Cardiac septum (tissue), 1 donor: Measurements from ENCODE around the gene PDGFA. TPM values are rescaled to one million over a fixed set of nuclear protein-coding genes. Genes with fewer than 3 reads are reported as not detected.

Source experiments
- DNase-seq: peaks from one replicate; pipeline ENCODE4 v3.0.0-alpha.2; 2020; ENCODE audit warnings: low spot score
- intact Hi-C: fragments of 100-400 bp; cut with DNase I; formaldehyde crosslinking; loops from one replicate; pipeline ENCODE4 v1.14.0; 2022
- total RNA-seq: library from RNA; stranded (reverse); fragmentation: NEBNext Ultra II Directional; extraction: Animal tissue kit (Norgen Biotek cat#: 25700); gene quantifications from one replicate; pipeline ENCODE4 v1.2.1, GENCODE V29; 2021
- donor health status: DM: no; HTN: no; CAD: no.

Gene PDGFA
- total RNA-seq, 1 donor from 2014 or later: 38.9 TPM

DNA sequence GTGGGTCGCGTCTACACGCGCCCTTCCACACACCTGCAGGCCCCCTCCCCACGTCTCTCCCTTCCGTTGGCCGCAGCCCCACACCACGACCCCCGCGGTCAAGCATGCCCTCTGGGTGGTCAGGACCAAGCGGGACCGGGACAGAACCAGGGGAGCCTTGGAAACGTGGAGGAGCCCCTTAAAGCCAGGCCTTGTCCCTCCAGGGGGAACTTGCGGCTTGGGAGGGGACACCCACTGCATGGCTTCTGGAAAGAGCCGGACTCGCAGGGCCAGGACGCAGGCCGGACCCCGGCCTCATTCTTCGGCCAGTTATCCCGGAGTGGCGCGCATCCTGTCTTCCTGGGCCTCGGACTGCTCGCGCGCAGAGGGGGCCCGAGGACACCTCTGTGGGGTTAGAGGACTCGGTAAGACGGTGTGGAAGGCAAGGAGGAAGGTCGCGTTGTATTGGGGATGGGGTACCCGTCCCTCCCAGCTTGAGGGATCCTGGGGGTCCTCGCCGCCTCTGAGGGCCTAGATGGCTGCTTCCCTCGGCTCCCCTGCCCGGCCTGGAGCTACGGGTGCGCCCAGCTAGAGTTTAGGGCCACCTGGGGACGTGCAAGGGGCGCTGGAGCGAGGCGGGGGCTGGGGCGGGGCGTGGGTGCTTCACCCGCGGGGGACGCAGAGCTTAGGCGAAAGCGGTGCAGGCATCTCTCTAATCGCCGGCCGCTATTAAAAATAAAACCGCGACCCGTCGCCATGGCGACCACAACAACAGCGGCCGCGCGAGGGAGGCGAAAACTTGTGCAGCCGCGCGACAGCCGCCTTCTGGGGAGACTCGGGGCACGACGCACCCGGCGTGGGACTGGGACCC, 1.8 kb upstream of the PDGFA start:
- intact Hi-C loops: loop anchor here (2.0 to 5.0 kb wide), 5 partner anchors 15 to 251 kb away; no protein-coding TSS in a partner anchor
- no peak for DNase-seq

DNA sequence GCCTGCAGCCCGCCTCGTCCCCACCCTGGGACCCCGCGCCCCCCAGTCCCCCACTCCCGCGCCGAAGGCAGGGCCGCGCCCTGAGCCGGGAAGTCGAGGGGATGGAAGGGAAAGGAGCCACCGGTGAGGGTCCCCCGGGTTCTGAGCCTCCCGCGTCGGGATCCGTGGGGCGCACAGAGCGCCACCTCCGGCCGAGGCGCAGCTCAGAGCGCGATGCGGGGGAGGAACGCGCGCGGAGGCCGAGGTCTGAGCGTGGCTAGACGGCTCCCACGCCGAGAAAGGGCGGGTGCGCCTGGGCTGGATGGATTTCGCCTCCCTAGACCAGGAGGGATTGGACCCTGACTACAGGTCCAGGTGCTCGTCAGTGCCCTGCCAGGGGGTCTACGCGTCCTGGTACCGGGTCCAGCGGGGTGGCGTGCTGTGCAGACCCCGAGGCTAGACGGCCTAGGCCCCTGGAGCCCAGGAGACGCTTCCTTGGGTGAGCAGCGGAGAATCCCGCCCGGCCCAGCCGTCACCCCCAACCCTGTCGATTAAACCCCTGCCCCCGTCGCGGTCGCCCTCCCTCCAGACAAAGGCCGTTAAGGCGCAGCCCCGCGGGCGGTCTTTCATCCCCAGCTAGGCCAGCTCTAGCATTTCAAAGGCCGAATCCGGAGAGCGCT, 986 bp upstream of the PDGFA start:
- intact Hi-C loops: loop anchor here (5.0 kb wide), 3 partner anchors 47 to 252 kb away; no protein-coding TSS in a partner anchor
- no peak for DNase-seq

DNA sequence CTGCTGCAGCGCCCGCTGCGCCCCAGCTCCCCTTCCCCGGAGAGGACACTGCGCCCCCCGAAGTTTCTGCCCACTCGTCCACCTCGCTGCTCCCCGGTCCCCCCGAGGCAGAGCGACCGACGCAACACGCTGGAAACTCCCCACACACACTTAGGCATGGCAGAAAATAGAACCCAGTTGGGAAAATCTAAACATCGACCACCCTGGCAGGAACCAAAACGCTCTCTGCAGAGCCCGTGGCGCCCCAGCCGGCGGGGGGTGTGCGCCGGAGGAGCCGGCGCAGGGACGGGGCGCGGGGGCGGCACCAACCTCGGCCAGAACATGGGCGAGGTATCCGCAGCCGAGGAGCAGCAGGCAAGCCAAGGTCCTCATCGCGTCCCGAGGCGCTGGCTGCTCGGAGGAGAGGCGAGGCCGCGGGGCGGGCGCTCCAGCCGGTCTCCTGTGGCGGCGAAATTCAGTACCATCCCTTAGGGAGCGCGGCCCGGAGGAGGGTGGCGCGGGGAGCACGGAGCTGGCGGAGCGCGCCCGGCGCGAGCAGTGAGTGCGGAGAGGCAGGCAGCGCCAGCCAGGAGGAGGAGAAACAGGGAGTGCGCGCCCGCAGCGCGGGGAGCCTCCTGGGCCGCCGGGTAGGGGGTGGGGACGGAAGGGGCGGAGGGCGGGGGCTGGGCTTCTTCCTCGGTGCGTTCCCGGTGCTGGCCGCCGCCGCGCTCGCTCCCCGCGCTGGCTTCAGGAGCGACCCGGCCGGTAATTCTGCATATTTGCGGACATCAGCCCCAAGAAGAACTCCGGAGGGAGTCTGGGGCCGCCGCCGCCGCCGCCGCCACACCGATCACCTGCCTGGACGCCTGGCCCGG, 789 bp downstream of the PDGFA start:
- intact Hi-C loops: no loop called here
- DNase-seq: peak; percentile 89

DNA sequence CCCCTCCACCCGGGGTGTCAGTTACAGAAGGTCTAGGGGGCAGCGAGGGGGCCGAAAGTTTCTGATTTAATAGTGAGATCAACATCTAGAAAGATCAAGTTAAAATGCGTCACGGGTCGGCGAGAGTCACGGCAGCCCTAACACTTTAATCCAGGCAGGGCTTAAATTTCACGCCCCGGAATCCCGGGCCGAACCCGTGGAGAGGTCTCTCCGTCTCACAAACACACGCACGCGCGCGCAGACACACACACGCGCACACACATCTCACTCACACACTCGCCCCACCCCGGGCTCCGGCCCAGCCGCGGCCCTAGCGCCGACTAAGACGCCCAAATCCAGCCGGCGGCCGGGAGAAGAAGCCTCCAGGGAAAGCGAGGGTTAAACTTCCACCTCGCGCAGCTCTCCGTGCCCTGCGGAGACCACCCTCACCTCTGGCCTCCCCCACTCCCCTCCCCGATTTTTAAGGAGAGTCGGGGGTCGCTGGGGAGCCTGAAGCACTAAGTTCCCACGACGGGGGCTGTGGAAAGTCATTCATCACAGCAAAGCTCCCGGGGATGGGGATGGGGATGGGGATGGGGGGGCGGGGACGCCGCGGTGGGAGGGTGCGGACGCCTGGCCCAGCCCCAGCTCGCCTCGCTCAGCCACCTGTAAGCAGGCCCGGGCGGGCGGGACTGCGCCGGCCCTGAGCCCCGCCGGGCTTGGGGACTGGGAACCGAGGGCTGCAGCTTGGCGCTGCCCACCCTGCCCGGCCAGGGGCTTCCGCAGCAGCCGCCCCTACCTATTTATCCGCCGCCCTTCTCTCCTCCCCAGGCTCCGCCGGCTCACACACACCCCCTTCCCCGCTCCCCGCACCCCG, 1.6 kb downstream of the PDGFA start:
- intact Hi-C loops: no loop called here

DNA sequence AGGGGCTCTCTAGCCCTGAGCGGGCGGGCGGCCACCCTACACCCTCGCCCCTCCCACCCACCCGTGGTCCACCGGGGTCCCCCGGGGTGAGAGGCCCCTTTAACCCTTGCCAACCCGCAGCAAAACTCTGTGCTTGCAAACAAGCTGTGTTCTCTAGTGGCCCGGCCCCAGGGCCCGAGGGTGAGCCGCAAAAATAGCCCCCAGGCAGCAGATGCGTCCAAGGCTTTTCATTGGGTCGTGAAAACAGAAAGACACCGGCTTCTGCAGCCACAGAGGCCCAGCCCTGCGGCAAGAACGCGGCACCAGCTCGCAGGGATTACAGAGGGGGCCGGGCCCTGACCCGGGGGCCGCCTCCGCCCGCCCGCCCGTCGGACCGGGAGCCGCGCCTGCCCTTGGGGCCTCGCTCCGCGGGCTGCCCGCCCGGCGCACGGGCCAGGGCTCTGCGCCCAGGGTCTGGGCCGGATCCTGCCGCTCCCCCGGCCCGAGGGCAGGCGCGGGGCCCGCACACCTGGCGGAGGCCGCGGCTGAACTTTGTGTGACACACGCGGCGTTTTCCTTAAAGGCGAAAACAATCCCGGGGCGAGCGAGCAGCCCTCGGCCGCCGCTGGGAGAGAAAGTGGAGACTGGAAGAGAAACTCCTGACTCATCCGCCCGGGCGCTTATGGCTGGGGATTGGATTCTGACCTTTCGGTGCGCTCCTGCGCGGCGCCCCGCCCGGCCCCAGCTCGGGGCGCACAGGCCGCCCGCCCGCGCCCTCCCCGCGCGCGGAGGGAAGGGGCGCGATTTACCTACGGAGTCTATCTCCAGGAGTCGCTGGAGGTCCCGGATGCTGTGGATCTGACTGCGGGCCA, 2.8 kb downstream of the PDGFA start:
- intact Hi-C loops: no loop called here
- no peak for DNase-seq

More for the DNA sequence above, 1.6 kb downstream of the PDGFA start:
- DNase-seq: no peak

DNA sequence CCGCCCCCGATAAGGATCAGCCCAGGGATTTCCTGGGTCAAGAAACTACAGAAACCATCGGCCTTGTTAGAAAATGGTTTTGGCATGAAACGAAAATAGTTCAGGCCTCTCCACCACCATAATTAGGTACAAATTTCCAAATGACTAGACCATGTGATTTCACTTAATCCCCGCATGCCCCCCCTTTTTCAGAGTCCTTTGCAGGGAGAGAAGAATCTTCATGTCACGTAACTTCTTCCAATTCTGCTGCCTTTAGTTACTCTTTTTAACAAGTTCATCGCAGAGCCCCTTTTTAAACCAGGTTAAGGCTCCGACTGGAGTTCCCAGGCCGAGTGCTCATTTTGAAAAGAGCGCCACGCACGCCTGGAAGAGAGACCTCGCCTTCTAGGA, 3.4 kb downstream of the PDGFA start:
- DNase-seq: no peak
- intact Hi-C loops: no loop called here

DNA sequence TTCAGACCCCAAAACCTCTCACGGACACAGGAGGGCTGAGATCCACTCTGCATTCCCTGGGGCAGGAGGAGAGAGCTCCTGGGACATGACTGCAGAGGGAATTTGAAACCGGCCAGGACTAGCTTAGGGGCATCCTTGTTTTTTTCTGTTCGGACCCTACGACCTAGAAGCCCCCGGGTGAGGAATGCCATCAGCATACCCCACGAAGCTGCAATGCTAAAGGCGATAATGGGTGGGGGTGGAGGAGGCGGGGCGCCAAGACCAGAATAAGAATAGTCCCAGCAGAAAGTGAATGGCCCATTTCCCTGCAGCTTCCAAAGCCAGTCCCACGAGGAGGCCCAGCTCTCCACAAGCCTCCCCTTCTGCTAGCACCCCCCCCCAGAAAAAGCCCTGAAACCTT, 4.0 kb downstream of the PDGFA start:
- DNase-seq: no peak
- intact Hi-C loops: loop anchor here (2.0 kb wide), 1 partner anchor 183 kb away; no protein-coding TSS in a partner anchor

DNA sequence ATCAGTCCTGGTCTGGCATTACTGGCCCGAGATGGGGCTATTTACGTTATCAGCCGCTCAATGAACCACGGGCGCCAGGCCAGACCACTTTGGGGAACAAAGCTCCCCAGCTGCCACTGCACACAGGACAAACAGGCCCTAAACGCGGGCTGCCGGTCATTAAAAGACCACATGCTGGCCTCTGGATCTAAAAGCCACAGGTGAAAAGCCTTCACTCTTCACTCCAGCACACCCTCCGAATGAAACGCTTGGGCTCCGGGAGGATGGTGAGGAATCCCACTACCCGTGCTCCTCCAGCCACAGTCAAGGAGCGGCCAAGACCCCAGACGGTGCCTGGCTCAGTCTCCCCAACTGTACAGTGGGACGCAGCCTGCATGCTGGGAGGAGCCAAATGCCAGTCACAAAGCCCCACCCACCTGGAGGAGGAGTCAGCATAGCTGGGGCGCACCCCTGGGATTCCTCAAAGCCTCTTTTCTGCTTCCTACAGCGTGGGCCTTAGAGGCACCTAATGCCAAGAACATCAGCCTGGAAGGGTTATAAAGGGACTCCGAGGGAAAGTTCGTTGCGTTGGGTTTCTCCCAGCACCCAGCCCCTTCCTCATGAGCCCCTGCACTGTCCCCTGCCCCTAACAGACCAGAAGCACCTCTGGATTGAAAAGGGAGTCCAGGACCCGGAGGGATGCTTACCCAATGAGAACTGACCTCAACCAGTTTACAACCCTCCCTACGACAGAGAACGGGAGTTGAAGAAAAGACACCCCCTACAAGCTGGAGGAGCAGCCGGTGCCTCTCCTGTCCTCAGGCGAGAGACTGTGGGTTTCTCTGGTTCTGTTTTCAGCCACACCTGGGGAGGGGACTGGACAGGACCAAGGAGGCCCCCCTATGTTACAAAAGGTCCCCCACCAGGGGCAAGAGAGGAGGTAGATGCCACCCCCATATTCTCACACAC, 4.7 kb downstream of the PDGFA start:
- intact Hi-C loops: loop anchor here (2.0 kb wide), 1 partner anchor 182 kb away; no protein-coding TSS in a partner anchor
- DNase-seq: no peak

DNA sequence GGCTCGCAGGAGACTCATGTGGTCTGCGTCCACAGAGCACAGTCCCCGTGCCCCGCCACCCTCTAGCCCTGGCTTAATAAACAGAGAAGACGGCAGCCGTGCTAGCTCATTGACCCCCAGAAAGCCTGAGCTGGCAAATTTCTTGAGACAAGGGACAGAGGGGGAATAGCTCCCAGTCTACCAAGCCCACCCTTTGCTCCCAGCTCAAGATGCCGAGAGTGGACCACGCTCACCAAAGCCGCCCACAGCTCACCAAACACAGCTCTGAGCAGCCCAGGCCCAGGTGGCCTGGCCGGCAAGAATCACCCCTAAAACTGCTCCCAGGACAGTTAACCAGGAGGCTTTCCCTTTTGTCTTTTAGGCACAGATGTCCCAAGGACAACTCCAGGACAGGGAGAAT, 5.4 kb downstream of the PDGFA start:
- DNase-seq: no peak
- intact Hi-C loops: loop anchor here (2.0 kb wide), 1 partner anchor 181 kb away; no protein-coding TSS in a partner anchor

DNA sequence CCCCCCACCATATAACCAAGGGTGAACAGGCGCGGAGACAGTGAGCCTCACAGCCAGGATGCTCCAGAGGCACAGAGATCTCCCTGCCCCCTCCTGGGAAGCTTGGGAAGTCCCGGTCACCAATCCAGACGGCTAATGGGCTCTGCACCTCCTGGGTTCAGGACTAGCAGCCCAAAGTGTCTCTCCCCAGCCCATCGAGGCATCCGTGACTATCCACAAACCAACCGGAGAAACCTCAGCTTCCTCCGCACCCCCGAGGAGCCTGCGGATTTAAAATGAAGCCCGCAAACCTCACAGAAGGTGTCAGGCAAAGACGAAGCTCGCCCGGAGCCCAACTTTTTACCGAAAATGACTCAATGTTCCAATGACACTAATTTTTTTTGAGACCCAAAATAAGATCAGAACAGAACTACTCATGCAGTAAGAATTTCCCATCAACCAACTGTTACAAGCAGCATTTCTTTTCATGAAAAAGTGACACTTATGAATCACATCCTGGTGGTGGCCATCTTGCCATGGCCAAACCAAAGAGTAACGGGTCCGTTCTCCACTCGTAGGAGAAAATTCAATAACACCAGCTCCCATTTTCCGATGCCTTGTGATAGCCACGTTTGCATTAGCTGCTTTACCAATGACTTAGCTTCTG, 6.0 kb downstream of the PDGFA start:
- intact Hi-C loops: loop anchor here (2.0 kb wide), 1 partner anchor 181 kb away; no protein-coding TSS in a partner anchor
- no peak for DNase-seq

DNA sequence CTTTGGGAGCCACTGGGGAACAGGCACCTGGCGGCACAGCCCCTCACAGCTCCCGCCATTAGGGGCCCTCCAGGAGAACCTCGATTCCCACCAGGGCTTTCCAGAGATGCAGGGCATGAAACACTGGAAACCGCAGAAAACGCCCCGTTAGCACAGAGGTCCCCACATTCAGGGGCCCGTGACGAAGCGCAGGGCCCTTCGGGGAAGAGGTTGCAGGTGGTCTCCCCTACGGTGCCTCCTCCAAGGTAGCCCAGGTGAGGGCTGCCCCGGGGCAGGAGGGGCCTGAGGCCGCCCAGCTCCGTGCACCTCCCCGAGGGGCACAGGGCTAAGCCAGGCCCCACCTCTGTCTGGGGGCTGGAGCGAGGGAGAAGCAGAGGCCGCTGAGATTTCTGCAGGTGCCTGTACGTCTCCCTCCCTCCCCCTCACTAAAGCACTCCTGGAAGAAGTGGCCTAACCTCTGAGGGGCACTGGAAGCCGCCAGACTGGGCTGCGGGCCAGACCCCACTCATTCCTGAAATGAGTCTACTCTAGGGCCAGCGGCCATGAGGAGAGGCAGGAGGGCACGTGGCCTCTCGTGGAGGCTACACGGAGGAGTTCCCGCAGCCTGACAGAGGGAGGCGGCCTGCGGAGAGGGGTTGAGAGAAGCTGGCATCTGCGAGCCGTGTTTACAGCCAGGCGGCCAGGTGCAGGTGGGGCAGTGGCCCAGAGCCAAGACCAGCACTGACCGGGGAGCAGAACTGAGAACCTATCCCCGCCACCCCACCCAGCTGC, 6.9 kb downstream of the PDGFA start:
- no peak for DNase-seq
- intact Hi-C loops: no loop called here

DNA sequence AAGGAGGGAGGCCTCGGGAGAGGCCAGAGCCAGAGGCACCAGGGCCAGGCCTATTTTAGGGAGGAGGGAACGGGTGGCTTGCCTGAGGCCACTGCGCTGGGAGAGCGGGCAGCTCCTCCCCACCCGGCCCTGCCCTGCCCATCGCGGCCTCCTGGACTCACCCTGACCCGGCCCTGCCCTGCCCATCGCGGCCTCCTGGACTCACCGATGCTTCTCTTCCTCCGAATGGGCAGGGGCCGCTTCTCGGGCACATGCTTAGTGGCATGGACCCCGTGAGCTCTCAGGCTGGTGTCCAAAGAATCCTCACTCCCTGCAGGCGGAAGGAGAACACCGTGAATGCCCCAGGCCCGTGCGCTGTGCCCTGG, 7.5 kb downstream of the PDGFA start:
- intact Hi-C loops: no loop called here
- no peak for DNase-seq

DNA sequence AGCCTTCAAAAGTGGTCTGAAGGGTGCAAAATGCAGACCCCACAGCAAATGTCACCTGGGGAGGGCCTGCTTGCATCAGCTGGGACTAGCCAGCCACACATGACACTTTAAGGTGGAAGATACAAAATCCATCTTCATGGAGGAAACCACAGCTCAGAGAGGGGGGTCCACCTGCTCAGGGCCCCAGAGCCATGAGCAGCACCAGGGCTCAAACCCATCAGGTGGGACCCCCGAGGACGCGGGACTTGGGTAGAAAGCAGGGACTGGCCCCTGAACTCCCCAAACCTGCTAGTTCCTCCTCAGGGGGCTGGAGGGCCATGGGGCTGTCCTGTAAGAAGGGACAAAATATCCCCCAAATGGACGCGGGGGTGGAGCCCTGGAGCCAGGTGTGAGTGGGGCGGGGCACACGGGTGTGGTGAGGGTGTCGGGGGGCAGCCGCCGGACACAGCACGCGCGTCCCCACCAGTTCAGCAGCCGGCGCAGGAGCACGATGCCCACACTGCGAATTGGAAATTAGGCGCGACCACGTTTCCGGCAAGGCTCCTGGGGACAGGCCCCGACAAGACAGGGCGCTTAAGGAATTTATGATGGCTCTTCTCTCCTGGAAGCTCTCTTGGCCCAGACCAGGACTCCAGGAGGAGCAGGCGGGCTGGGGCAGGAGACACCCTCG, 8.0 kb downstream of the PDGFA start:
- intact Hi-C loops: no loop called here
- no peak for DNase-seq

DNA sequence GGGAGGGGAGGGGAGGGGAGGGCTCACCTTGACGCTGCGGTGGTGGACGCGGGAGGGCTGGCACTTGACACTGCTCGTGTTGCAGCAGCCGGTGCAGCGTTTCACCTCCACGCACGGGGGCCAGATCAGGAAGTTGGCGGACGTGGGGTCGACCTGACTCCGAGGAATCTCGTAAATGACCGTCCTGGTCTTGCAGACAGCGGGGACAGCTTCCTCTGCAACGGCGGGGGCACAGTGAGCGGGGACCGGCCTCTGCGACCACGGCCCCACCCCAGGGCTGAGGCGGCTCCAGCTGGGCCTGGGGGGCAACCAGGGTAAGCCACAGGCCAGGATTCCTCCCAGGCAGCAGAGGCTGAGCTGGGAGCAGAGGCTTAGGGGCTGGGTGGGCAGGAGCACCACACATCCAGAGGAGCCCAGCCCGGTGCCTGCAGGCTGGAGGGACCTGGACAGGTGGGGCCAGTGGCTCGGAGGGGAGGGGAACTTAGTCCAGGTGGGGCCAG, 8.8 kb downstream of the PDGFA start:
- intact Hi-C loops: no loop called here

DNA sequence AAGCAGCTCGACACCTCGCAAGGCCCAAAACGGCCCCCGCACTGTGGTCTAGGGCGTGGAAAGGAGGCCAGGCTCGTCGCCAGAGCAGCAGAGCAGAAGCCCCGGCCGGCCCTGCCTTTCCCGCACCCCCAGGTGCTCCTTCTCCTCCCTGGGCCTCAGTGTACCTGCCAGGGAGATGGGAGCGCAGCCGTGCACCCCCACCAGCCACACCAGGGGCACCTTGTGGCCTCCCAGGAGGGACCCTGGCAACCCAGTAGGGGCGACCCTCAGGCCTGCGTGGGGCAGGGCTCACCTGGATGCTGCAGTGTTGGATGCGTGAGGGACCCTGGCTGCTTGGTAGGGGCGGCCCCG, 9.5 kb downstream of the PDGFA start:
- no peak for DNase-seq
- intact Hi-C loops: no loop called here

More for the DNA sequence above, 8.8 kb downstream of the PDGFA start:
- DNase-seq: no peak
